GM13976 (cell line): ENCODE data around the gene RMDN3.

Experiments used
- DNase-seq: peaks from one replicate; pipeline ENCODE4 v3.0.0; 2012; ENCODE audit warnings: low spot score
- in situ Hi-C: fragments of 300-500 bp; cut with MboI; formaldehyde crosslinking; loops from one replicate; pipeline ENCODE4 v1.12.0; 2022; ENCODE audit warnings: low sequenced_read_pairs, mixed read lengths, inconsistent platforms; ENCODE audit not compliant: unreplicated experiment
- TF ChIP-seq, protein P1 (sequence below): IDR thresholded peaks from 2 replicates; pipeline ENCODE4 v1.5.1; 2012; ENCODE audit warnings: borderline replicate concordance, mild to moderate bottlenecking; ENCODE audit not compliant: insufficient read depth; ENCODE audit errors: extremely low read depth, missing control alignments, control extremely low read depth

RMDN3 gene, protein sequence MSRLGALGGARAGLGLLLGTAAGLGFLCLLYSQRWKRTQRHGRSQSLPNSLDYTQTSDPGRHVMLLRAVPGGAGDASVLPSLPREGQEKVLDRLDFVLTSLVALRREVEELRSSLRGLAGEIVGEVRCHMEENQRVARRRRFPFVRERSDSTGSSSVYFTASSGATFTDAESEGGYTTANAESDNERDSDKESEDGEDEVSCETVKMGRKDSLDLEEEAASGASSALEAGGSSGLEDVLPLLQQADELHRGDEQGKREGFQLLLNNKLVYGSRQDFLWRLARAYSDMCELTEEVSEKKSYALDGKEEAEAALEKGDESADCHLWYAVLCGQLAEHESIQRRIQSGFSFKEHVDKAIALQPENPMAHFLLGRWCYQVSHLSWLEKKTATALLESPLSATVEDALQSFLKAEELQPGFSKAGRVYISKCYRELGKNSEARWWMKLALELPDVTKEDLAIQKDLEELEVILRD

DNA sequence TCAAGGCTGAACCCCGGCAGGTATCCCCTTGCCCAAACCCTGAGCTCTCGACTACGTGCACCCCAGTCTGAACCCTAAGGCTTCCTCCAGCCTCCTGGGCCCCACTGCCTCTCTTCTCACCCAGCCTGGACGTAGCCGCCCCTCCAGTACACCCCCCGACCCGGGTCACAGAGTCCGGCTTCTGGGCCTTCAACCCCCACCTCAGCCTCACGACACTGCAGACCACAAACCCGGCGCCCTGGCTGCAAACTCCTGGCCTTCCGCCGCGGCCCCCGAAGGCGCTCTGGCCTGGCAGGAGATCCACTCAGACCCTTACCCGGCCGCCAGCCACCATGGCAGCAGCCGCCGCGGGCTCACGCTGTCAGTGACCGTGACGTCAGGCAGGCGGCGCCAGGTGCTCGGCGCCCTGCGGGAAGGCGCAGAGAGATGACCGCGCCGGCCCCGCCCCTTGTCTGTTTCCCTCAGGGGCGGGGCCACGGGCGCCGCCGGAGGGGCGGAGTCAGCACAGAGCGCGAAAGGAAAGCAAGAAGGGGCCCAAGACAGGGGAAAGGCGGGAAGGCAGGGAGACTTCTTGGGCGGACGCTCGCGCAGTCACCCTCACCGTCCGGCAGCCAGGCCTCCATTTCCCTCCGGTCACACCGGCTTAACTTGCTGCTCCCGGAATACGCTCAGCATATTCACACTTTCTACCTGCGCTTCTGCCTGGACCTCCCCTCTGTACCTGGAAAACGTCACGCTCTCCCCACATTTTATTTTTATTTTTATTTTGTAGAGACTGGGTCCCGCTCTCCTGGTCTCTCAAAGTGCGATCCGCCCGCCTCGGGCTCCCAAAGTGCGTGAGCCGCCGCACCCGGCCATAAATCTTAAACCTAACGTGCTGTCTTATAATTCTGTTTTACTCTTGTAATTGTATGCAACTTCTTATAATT is at the start of gene RMDN3:
RMDN3 (minus strand) TSS at position 372 of the 929 bp plus-strand sequence. CDS start 471 bp downstream, outside the sequence.
- in situ Hi-C loops: no loop called here
- peak; percentile 98 for DNase-seq
- TF ChIP-seq, protein P1, sequence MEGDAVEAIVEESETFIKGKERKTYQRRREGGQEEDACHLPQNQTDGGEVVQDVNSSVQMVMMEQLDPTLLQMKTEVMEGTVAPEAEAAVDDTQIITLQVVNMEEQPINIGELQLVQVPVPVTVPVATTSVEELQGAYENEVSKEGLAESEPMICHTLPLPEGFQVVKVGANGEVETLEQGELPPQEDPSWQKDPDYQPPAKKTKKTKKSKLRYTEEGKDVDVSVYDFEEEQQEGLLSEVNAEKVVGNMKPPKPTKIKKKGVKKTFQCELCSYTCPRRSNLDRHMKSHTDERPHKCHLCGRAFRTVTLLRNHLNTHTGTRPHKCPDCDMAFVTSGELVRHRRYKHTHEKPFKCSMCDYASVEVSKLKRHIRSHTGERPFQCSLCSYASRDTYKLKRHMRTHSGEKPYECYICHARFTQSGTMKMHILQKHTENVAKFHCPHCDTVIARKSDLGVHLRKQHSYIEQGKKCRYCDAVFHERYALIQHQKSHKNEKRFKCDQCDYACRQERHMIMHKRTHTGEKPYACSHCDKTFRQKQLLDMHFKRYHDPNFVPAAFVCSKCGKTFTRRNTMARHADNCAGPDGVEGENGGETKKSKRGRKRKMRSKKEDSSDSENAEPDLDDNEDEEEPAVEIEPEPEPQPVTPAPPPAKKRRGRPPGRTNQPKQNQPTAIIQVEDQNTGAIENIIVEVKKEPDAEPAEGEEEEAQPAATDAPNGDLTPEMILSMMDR: no peak

DNA sequence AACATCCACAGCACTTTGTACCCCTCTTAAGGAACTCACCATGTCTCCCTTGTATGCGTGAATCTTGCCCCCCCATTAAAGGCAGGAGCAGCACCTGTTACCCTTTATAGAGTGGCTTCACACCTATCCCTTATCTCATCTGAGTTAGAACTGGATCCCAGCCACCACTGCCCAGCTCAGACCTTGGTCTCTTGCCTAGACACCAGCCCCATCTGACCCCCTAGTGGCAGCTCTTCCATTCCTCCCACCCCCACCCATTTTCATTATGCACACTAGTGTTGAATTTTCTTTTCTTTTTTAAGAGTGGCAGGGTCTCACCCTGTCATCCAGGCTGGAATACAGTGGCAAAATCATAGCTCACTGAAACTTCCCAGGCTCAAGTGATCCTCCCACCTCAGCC is 48.6 kb upstream of the RMDN3 start:
- no peak for DNase-seq
- in situ Hi-C loops: no loop called here
- TF ChIP-seq, protein P1: no peak

DNA sequence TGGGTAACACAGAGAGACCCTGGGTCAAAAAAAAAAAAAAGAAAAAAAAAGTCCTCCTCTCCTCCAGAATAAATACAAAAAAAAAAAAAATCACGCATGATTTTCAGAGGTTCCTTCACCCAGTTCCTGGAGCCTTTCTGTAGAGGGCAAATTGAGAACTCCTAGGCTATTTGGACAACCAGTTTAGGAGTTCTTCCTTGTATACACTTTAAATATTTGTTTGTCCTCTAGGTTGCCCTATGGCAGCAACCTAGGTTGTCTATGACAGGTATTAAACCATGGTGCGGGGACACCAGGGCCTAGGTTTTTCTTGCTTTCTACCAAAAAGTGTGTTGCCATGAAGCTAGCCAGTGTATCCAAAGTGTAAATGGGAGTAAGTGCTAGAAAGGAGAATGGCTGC is 48.0 kb upstream of the RMDN3 start:
- TF ChIP-seq, protein P1: no peak

DNA sequence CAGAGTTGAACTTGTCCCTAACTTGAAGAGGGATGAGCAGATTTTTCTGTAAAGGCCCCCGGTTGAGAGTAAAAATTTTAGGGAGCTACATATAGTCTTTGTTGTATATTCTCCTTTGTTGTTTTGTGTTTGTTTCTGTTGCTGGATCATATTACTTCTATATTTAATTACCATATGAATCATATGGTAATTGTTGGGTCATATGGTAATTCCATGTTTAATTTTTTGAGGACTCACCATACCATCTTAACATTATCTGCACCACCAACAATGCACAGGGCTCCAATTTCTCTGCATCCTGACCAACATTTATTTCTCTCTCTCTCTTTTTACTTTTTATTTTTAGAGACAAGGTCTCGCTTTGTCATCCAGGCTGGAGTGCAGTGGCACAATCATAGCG is 44.5 kb upstream of the RMDN3 start:
- TF ChIP-seq, protein P1: no peak
- in situ Hi-C loops: no loop called here
- DNase-seq: no peak

More for the DNA sequence above, 48.0 kb upstream of the RMDN3 start:
- in situ Hi-C loops: no loop called here
- DNase-seq: no peak

DNA sequence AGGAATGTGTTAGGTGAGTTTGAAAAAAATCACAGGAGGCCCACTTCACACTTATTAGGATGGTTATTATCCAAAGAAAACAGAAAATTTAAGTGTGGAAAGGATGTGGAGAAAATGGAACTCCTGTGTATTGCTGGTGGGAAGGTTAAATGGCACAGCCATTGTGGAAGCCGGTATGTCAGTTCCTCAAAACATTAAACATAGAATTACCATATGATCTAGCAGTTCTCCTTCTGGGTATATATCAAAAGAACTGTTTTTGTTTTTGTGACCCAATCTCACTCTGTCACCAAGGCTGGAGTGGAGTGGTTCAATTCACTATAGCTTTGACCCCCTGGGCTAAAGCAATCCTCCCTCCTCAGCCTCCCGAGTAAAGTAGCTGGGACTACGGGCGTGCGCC is 41.5 kb upstream of the RMDN3 start:
- in situ Hi-C loops: no loop called here
- TF ChIP-seq, protein P1: no peak
- no peak for DNase-seq

DNA sequence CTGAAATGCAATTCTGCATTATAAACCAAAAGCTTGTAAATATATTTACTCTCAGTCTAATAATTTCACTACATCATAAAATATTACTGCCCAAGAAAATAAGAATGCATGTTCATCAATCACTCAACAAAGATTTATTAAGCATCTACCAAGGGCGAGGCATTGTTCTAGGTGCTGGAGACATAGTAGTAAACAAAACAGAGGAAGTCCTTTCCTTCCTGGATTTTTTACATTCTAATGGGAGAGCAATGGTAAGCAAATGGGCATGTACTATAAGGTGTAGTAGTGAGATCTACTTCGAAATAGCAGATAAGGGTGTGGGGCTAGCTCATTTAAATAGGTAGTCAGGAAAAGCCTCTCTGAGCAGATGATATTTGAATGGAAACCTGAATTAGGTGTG is 41.0 kb upstream of the RMDN3 start:
- in situ Hi-C loops: no loop called here
- TF ChIP-seq, protein P1: no peak
- DNase-seq: no peak
